ENCODE data around the gene VTI1A. TPM values are rescaled to one million over a fixed set of nuclear protein-coding genes. Genes with fewer than 3 reads are reported as not detected.
A peak's percentile ranks its signal among the peaks of the same experiment; 100 is the strongest.
"Not testable (repeated sequence)": the region's sequence is repeated elsewhere in the genome, so short reads cannot be mapped to it uniquely, and the experiment has no call there.

VTI1A gene
- total and polyA plus RNA-seq, 4 donors: 5.5 to 26.9 (median 13.1) TPM

DNA sequence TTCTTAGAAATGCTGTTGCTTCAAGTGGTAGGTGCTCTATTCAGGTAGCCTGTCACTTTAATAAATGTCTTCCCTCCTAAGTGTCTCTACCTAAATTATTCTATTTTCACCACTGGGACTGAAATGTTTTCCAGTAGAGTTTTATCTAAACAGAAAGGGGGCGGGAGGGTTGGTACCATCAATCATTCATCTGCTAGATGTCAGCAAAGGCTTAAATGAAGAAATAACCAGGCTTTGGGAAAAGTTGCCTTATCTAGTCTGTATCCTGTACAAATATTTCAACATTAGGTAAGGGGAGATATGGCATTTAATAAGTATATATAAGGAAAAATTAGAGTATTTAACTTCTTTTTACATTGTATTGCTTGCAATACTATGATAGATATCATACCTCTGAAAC is 51.8 kb downstream of the VTI1A start:
- Histone ChIP-seq H3K36me3 (ENCODE audit: control insufficient read depth in 4 of 4, insufficient read depth in 3 of 4, low read depth in 1 of 4, low read length in 3 of 4) (no peaks in the 10 kb centered on the region), H3K9ac (ENCODE audit: low read depth in 1 of 2, low read length in 2 of 2) (no peak overlapping the region), H3K27ac (ENCODE audit: low read depth in 1 of 2, low read length in 2 of 2) (no peak overlapping the region), H3K4me1 (ENCODE audit: control insufficient read depth in 4 of 4, insufficient read depth in 4 of 4, low read length in 3 of 4) (no peaks in the 10 kb centered on the region), H3K27me3 (ENCODE audit: control insufficient read depth in 4 of 4, insufficient read depth in 4 of 4, low read length in 3 of 4) (no peaks in the 10 kb centered on the region), H3K9me3 (ENCODE audit: control insufficient read depth in 4 of 4, low read length in 3 of 4) (no peaks in the 10 kb centered on the region), H3K4me3 (ENCODE audit: low read depth in 1 of 3, low read length in 3 of 3) (no peak overlapping the region)
- TF ChIP-seq, protein P1, sequence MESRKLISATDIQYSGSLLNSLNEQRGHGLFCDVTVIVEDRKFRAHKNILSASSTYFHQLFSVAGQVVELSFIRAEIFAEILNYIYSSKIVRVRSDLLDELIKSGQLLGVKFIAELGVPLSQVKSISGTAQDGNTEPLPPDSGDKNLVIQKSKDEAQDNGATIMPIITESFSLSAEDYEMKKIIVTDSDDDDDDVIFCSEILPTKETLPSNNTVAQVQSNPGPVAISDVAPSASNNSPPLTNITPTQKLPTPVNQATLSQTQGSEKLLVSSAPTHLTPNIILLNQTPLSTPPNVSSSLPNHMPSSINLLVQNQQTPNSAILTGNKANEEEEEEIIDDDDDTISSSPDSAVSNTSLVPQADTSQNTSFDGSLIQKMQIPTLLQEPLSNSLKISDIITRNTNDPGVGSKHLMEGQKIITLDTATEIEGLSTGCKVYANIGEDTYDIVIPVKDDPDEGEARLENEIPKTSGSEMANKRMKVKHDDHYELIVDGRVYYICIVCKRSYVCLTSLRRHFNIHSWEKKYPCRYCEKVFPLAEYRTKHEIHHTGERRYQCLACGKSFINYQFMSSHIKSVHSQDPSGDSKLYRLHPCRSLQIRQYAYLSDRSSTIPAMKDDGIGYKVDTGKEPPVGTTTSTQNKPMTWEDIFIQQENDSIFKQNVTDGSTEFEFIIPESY (IDR thresholded peaks at IDR 0.05): no peak
- TF ChIP-seq RAD21 (IDR thresholded peaks at IDR 0.05) (no peak), FOXA1 (IDR thresholded peaks at IDR 0.05) (no peak)
- no peak for DNase-seq (ENCODE audit: low spot score)
- 93% methylated on average over 1 of the region's 1 CpG for WGBS

DNA sequence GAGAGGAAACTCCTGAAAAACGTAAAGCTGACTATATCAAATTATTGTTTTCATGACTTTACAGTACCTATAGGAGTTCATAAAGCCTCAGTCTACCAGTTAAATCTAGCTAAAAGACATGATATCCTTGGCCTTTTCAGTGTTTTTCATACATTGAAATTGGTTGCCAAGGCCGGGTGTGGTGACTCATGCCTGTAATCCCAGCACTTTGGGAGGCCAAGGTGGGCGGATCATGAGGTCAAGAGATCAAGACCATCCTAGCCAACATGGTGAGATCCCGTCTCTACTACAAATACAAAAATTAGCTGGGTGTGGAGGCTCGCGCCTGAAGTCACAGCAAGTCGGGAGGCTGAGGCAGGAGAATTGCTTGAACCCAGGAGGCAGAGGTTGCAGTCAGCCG is 53.0 kb downstream of the VTI1A start:
- not testable (repeated sequence) for H3K4me3 ChIP-seq (ENCODE audit: low read depth in 1 of 3, low read length in 3 of 3); DNase-seq (ENCODE audit: low spot score); H3K9me3 ChIP-seq (ENCODE audit: control insufficient read depth in 4 of 4, low read length in 3 of 4); H3K36me3 ChIP-seq (ENCODE audit: control insufficient read depth in 4 of 4, insufficient read depth in 3 of 4, low read depth in 1 of 4, low read length in 3 of 4); H3K4me1 ChIP-seq (ENCODE audit: control insufficient read depth in 4 of 4, insufficient read depth in 4 of 4, low read length in 3 of 4); H3K27me3 ChIP-seq (ENCODE audit: control insufficient read depth in 4 of 4, insufficient read depth in 4 of 4, low read length in 3 of 4); H3K9ac ChIP-seq (ENCODE audit: low read depth in 1 of 2, low read length in 2 of 2); H3K27ac ChIP-seq (ENCODE audit: low read depth in 1 of 2, low read length in 2 of 2)
- WGBS: 97% methylated on average over 8 of the region's 8 CpGs

DNA sequence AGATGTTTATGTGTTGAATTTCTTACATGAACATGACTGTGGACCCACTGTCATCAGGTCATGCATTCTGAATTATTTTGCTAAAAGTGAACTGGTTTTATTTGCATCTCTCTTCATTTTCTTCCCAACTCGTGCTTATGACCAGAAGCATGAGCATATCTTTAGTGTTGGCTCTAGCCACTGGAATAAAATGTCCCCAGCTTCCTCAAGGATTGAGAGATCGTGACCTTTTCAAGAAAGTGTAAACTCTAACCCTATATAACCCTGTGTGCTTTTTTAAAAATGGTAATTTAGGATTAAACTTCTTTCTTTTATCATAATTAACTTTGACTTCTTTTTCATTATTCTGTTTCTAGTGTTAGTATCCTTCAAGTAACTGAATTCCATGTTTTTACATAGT is 55.5 kb downstream of the VTI1A start:
- no peaks in the 10 kb centered on the region for H3K36me3 ChIP-seq (ENCODE audit: control insufficient read depth in 4 of 4, insufficient read depth in 3 of 4, low read depth in 1 of 4, low read length in 3 of 4)
- no peaks in the 10 kb centered on the region for H3K27me3 ChIP-seq (ENCODE audit: control insufficient read depth in 4 of 4, insufficient read depth in 4 of 4, low read length in 3 of 4)
- 85% methylated on average over 2 of the region's 2 CpGs for WGBS
- H3K4me3 ChIP-seq (ENCODE audit: low read depth in 1 of 3, low read length in 3 of 3): no peak overlapping the region
- H3K9ac ChIP-seq (ENCODE audit: low read depth in 1 of 2, low read length in 2 of 2): no peak overlapping the region
- H3K9me3 ChIP-seq (ENCODE audit: control insufficient read depth in 4 of 4, low read length in 3 of 4): no peaks in the 10 kb centered on the region
- no peak overlapping the region for H3K27ac ChIP-seq (ENCODE audit: low read depth in 1 of 2, low read length in 2 of 2)
- H3K4me1 ChIP-seq (ENCODE audit: control insufficient read depth in 4 of 4, insufficient read depth in 4 of 4, low read length in 3 of 4): no peaks in the 10 kb centered on the region
- TF ChIP-seq JUND (IDR thresholded peaks at IDR 0.05): no peak
- TF ChIP-seq NR2F2 (IDR thresholded peaks at IDR 0.05): peak; percentile 95
- TF ChIP-seq RXRA (IDR thresholded peaks at IDR 0.05): peak; percentile 34 to 39
- no peak for DNase-seq (ENCODE audit: low spot score)

DNA sequence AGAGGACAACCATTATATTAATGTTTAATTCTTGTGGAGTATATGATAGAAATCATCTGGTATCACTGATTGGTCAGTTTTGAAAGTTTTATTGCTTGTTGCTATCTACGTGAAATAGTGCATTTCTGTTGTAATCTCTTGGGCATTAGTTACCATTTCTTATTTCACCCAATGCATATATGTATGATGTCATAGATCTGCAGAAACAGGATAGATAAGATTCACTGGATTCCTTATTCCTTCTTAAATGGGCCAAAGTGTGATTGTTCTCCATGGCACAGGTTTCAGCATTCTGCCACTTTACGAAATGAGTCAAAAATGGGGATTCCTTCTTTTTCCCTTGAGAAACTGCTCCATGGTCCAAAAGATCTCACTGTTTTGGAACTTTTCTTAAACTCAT is 56.6 kb downstream of the VTI1A start:
- no peak for TF ChIP-seq JUND (IDR thresholded peaks at IDR 0.05)
- TF ChIP-seq FOXA1 (IDR thresholded peaks at IDR 0.05): no peak
- TF ChIP-seq RXRA (IDR thresholded peaks at IDR 0.05): no peak
- TF ChIP-seq, protein P2, sequence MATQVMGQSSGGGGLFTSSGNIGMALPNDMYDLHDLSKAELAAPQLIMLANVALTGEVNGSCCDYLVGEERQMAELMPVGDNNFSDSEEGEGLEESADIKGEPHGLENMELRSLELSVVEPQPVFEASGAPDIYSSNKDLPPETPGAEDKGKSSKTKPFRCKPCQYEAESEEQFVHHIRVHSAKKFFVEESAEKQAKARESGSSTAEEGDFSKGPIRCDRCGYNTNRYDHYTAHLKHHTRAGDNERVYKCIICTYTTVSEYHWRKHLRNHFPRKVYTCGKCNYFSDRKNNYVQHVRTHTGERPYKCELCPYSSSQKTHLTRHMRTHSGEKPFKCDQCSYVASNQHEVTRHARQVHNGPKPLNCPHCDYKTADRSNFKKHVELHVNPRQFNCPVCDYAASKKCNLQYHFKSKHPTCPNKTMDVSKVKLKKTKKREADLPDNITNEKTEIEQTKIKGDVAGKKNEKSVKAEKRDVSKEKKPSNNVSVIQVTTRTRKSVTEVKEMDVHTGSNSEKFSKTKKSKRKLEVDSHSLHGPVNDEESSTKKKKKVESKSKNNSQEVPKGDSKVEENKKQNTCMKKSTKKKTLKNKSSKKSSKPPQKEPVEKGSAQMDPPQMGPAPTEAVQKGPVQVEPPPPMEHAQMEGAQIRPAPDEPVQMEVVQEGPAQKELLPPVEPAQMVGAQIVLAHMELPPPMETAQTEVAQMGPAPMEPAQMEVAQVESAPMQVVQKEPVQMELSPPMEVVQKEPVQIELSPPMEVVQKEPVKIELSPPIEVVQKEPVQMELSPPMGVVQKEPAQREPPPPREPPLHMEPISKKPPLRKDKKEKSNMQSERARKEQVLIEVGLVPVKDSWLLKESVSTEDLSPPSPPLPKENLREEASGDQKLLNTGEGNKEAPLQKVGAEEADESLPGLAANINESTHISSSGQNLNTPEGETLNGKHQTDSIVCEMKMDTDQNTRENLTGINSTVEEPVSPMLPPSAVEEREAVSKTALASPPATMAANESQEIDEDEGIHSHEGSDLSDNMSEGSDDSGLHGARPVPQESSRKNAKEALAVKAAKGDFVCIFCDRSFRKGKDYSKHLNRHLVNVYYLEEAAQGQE (IDR thresholded peaks at IDR 0.05): no peak
- no peak for TF ChIP-seq HNF4G (IDR thresholded peaks at IDR 0.05)
- TF ChIP-seq, protein P3, sequence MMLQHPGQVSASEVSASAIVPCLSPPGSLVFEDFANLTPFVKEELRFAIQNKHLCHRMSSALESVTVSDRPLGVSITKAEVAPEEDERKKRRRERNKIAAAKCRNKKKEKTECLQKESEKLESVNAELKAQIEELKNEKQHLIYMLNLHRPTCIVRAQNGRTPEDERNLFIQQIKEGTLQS (IDR thresholded peaks at IDR 0.05): no peak
- TF ChIP-seq RAD21 (IDR thresholded peaks at IDR 0.05): no peak
- no peak for TF ChIP-seq GABPA (IDR thresholded peaks at IDR 0.05 in 1 of 2, conservative IDR thresholded peaks at IDR 0.05 in 1 of 2)
- TF ChIP-seq, protein P1 (IDR thresholded peaks at IDR 0.05): no peak
- no peak for TF ChIP-seq NR2F2 (IDR thresholded peaks at IDR 0.05)
- no peak for TF ChIP-seq SP1 (IDR thresholded peaks at IDR 0.05)
- TF ChIP-seq, protein P4, sequence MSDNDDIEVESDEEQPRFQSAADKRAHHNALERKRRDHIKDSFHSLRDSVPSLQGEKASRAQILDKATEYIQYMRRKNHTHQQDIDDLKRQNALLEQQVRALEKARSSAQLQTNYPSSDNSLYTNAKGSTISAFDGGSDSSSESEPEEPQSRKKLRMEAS (IDR thresholded peaks at IDR 0.05): no peak
- no peak for TF ChIP-seq FOXA2 (IDR thresholded peaks at IDR 0.05)
- TF ChIP-seq HNF4A (conservative IDR thresholded peaks at IDR 0.05): no peak
- TF ChIP-seq EGR1 (IDR thresholded peaks at IDR 0.05; ENCODE audit: low read depth in 2 of 2): no peak
- no peaks in the 10 kb centered on the region for H3K4me1 ChIP-seq (ENCODE audit: control insufficient read depth in 4 of 4, insufficient read depth in 4 of 4, low read length in 3 of 4)
- WGBS: 96% methylated on average over 2 of the region's 2 CpGs
- DNase-seq (ENCODE audit: low spot score): no peak
- no peak overlapping the region for H3K9ac ChIP-seq (ENCODE audit: low read depth in 1 of 2, low read length in 2 of 2)
- no peaks in the 10 kb centered on the region for H3K36me3 ChIP-seq (ENCODE audit: control insufficient read depth in 4 of 4, insufficient read depth in 3 of 4, low read depth in 1 of 4, low read length in 3 of 4)
- H3K9me3 ChIP-seq (ENCODE audit: control insufficient read depth in 4 of 4, low read length in 3 of 4): no peaks in the 10 kb centered on the region
- no peaks in the 10 kb centered on the region for H3K27me3 ChIP-seq (ENCODE audit: control insufficient read depth in 4 of 4, insufficient read depth in 4 of 4, low read length in 3 of 4)
- H3K4me3 ChIP-seq (ENCODE audit: low read depth in 1 of 3, low read length in 3 of 3): no peak overlapping the region
- H3K27ac ChIP-seq (ENCODE audit: low read depth in 1 of 2, low read length in 2 of 2): no peak overlapping the region

All from liver (tissue), 9 donors.